ENCODE measurements around the gene CYP17A1.

GRCh38 chr10:102811346-102811745 lies 25.9 kb downstream of the CYP17A1 start:
- TF ChIP-seq EP300 (IDR thresholded peaks at IDR 0.05) (no peak), POLR2A (IDR thresholded peaks at IDR 0.05) (no peak), POLR2AphosphoS5 (IDR thresholded peaks at IDR 0.05) (no peak)
- TF ChIP-seq, protein P1, sequence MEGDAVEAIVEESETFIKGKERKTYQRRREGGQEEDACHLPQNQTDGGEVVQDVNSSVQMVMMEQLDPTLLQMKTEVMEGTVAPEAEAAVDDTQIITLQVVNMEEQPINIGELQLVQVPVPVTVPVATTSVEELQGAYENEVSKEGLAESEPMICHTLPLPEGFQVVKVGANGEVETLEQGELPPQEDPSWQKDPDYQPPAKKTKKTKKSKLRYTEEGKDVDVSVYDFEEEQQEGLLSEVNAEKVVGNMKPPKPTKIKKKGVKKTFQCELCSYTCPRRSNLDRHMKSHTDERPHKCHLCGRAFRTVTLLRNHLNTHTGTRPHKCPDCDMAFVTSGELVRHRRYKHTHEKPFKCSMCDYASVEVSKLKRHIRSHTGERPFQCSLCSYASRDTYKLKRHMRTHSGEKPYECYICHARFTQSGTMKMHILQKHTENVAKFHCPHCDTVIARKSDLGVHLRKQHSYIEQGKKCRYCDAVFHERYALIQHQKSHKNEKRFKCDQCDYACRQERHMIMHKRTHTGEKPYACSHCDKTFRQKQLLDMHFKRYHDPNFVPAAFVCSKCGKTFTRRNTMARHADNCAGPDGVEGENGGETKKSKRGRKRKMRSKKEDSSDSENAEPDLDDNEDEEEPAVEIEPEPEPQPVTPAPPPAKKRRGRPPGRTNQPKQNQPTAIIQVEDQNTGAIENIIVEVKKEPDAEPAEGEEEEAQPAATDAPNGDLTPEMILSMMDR (IDR thresholded peaks at IDR 0.05) = no peak

All from sigmoid colon (tissue), 4 donors.